Endometrial microvascular endothelial cells (primary cell): Measurements from ENCODE around the gene ATP4B. TPM values are rescaled to one million over a fixed set of nuclear protein-coding genes. Genes with fewer than 3 reads are reported as not detected.

ENCODE experiments used
- in situ Hi-C: cut with HindIII; loops from 2 replicates; pipeline ENCODE4 v1.10.0; 2017; ENCODE audit warnings: low sequenced_read_pairs, low pct_unique_long_range_greater_than_20kb; ENCODE audit errors: inconsistent ontology term
- total RNA-seq: library from RNA; depleted of rRNA; stranded (reverse); fragments of >200 nt; gene quantifications from one replicate; pipeline ENCODE4 v1.2.3, GENCODE V29; 2015; ENCODE audit errors: inconsistent ontology term

Gene ATP4B
- total RNA-seq, 1 donor from 2014 or later = not detected

DNA sequence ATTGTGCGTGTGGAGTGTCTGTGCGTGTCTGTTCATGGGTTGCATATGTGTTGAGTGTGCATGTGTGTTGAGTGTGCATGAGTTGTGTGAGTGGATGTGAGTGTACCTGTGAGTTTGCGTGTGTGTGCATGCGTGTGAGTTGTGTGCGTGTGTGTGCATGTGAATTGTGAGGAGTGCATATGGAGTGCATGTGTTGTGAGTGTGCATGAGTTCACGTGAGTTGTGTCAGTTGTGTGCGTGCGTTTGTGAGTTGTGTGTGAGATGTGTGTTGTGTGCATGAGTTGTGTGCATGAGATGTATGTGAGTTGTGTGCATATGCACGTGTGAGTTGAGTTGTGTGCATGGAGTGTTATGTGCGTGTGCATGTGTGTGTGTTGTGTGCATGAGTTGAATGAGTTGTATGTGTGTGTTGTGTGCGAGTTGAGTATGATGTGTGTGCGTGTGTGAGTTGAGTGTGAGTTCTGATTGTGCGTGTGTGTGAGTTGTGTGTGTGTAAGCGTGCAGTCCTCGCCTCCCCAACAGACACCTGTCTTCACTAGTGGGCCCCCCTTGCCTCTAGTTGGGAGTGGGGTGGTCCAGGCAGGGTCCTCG is 44.1 kb downstream of the ATP4B start:
- in situ Hi-C loops = no loop called here

DNA sequence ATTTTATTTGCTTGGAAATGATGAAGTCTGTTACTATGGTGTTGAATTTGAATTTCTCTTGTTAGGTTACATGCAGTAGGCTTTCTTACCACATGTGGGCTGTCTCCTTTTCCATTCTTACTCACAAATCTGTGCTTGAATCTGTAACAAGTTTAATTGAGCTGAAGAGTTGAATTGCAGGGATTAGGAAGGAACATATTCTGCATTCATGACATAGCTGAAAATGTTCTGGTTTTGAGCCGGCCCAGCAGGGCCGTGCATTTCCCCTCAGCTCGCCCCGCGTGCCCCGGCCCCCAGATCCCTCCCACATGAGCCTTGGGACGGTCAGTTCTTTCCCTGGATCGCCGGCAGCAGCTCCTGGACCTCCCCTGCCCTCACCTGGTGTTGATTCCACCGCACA is 45.4 kb downstream of the ATP4B start:
- in situ Hi-C loops = no loop called here

DNA sequence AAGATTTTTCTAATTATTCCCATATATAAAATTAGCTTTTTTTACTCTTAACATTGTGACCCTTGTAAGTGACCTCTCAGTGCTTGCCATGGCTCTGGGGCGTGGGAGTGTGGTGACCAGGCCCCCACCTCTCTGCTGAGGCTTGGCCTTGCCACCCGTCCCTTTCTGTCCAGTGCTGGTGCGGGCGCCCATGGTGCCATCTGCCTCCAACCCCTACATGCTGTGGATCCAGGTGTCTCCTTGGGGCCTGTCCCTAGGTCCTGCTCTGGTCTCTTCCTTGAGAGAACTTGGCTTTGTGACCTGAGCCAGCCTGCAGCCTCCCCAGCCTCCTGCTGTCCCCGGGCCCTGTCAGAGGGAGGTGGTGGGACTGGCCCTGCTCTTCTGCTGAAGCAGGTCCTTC is 46.0 kb downstream of the ATP4B start:
- in situ Hi-C loops = no loop called here

DNA sequence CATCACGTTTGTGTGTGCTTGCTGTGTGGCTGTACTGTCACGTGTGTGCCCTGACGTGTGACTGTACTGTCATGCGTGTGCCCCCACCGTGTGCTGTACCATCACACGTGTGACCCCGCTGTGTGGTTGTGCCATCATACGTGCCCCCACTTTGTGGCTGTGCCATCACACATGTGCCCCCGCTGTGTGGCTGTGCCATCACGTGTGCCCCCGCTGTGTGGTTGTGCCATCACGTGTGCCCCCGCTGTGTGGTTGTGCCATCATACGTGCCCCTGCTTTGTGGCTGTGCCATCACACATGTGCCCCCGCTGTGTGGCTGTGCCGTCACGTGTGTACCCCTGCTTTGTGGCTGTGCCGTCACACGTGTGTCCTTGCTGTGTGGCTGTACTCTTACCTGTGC is 47.7 kb downstream of the ATP4B start:
- in situ Hi-C loops = no loop called here

DNA sequence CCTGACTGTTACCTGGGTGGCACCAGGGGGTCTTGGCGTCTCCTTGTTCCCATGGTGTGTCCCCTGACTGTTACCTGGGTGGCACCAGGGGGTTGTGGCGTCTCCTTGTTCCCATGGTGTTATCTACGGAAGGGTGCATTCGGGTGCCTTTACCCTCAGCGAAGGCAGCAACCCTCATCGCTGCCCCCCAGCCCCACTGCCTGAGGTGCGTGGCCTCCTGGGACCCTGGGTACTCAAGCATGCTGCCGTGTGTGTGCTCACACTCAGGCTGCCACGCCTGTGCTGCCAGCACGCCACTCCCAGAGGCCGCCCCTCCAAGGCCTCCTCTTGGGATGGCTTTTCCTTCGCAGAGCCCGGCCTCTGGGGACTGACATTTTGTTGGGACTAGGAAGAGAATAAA is 48.4 kb downstream of the ATP4B start:
- in situ Hi-C loops = no loop called here

DNA sequence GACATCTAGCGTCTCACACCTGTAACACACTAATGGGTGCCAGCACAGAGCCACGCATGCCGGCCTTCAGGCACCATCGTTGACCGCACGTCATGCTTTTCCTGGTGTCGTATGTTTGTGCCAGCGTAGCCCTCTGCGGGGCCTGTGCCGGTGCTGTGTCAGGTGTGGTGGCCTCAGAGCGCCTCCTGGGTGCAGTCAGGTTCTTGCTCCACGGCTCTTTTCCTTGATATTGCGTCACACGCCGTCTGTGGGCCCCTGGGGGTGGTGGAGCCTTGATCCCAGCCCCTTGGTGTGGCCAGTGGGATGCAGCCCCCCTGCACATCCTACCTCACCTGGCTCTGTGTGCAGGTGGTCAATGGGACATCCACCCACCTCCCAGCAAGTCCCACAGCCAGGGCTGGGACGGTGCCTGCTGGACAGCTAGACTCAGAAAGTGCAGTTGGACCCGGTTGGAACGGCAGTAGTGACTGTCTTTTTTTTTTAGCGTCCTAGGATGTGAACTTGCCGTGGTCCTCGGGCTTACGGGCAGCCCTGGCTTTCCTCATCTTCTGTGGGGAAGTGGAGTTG is 48.9 kb downstream of the ATP4B start:
- in situ Hi-C loops = no loop called here

DNA sequence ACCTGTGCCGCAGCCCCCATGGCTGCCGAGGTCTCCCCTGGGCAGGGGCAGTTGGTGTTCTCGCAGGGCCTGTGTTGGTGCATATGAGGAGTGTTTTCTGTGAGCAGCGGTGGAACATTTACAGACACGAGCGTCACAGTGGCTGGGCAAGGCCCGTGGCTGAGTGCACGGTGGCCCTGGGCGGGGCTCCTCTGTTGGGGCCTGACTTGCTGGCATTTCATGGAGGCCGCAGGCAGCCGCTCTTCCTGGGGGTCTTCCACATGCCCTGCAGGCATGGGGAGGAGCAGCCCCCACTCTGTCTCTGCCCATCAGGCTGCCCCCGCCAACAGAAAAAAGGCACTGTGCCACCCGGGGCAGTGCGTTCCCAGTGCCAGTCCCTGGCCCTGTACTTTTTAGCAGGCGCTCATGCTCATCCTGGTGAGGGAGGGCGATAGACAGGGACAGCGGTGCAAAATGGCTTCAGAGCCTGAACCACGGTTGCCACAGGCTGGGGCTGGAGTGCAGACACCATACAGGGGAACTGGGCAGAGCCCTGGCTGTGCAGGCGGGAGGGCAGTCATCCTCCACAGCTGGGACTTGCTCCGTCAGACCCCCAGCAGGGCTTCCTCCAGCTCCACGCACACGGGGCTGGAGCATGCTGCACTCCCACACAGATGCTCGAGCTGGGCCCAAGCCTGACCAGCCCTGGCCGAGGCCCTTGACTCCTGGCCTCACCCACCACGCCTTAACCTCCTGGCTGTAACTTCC is 49.9 kb downstream of the ATP4B start:
- in situ Hi-C loops = no loop called here

DNA sequence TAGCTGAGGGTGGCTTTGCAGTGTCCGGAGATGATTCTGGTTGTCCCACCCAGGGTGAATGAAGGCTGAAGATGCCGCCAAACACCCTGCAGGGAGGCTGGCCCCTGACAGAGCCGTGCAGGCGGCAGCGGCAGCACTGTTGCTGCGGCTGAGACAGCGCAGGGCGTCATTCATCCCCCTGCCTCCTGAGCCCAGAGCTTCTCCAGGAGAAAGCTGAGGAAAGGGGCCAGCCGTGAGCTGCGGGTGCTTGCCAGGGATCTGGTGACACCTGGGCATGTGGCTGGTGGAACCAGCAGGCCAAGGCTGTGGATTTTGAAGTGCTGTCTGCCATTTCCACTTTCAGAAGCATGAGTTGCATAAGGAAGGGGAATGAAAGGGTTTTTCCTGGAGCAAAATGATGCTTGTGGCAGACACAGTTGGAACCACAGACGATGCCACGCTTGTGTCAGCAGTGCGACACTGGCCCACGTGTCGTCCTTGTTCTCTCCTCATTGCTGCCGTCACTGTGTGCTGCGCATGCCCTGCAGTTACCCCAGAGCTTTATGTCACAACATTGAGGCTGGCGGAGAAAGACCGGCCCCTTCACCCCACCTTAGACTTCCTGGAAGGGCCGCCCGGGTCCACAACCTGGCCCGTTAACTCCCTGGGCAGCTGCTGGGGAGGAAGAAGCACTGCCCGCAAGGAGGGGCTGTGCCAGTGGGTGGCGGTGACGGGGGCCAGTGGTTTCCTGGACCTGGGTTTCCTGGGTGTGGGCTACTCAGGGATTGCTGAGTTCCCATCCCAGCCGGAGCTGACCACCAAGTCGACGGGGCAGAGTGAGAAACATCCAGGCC is 50.7 kb downstream of the ATP4B start:
- in situ Hi-C loops = no loop called here

DNA sequence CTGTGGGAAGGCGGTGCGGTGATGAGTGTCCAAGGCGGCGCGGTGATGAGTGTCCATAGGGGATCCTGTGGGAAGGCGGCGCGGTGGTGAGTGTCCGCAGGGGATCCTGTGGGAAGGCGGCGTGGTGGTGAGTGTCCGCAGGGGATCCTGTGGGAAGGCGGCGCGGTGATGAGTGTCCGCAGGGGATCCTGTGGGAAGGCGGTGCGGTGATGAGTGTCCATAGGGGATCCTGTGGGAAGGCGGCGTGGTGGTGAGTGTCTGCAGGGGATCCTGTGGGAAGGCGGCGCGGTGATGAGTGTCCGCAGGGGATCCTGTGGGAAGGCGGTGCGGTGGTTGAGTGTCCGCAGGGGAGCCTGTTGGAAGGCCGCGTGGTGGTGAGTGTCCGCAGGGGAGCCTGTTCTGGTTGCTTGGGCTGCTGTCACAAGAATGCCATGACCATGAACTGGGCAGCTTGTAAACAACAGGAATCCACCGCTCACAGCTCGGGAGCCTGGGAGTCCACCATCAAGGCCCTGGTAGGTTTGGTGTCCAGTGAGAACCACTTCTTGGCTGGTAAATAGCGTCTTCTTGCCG is 52.0 kb downstream of the ATP4B start:
- in situ Hi-C loops = no loop called here

DNA sequence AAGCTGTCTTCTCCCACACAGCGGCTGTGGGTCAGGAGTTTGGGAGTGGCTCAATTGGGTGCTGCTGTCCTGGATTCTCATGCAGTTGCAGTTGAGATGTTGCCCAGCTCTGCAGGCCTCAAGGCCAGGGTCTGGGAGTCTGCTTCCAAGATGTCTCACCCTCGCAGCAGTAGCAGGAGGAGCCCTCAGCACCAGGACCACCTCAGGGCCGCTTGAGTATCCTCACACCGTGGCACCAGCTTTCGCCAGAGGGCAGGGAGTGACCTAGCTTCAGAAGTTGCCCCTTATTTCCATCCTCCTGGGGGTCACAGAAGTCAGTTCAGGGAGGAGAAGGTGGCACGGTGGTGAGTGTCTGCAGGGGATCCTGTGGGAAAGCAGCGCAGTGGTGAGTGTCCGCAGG is 52.5 kb downstream of the ATP4B start:
- in situ Hi-C loops = no loop called here

DNA sequence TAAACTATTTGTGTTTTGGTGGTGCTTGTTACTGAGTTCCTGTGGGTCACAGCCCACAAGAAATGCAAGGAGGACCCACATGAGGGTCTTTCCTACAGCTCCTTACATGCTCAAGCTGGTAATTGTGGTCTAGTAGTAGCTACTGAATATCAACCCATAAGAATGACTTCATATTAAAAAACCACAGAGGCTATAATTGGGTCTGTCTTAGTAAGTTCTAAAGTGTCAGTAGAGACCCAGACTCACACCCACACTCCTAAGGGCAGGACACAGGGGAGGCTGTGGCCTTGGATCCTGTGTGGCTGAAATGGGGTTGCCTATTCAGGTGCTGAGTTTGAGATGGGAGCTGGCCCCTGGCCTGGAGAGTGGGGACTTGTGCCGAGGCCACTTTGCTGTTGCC is 53.8 kb downstream of the ATP4B start:
- in situ Hi-C loops = no loop called here

DNA sequence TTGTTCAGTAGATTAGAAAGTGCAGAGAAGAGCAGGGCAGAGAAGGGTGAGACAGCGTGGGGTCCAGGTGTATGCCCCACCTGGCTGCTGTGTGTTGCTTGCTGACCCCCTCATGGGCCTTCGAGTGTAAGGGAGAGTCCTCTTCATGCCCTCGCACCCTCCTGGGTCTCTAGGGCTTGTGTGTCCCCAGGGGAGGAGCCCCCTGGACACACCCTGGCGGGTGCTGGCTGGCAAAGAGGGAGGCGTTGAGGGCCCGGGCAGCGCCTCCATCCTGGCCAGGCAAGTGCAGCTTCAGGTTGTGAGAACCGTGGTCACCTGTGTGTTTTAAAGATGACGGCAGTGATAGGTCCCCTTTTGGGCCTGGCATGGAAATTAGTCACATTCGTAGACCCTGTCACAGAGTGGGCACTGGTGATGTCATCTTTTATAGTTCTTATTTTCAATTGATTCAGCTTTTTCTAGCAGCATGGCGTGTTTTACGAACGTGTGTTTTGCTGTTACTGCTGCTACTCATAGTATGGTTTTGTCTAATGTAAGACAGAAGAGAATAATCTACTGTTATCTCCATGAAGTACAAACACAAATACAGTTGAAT is 54.8 kb downstream of the ATP4B start:
- in situ Hi-C loops = no loop called here

DNA sequence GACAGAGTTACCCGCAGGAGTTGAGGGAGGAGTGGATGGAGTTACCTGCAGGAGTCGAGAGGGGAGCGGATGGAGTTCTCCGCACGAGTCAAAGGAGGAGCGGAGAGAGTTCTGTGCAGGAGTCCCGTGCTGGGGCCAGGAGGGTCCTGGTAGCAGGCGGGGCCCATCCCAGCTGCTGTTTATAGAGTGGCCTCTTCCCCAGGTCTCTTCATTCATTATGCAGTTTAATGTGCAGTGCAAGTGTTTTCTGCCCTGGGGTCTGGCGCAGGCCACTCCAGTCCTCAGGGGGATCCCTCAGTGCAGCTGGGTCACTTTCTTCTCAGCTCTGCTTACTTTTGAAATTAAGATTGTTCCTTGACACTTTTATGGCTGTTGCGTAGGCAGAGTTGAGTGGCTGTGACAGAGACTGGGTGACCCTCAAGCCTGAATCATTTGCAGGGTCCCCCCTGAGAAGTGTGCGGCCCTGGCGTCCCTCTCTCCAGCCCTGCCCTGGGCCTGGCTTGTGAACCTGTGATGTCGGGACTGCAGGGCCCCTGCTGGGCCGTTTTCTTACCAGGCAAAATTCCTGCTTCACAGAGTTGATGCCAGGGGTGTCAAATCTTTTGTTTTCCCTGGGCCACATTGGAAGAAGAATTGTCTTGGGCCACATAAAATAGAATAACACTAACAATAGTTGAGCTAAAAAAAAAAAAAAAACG is 55.6 kb downstream of the ATP4B start:
- in situ Hi-C loops = no loop called here

DNA sequence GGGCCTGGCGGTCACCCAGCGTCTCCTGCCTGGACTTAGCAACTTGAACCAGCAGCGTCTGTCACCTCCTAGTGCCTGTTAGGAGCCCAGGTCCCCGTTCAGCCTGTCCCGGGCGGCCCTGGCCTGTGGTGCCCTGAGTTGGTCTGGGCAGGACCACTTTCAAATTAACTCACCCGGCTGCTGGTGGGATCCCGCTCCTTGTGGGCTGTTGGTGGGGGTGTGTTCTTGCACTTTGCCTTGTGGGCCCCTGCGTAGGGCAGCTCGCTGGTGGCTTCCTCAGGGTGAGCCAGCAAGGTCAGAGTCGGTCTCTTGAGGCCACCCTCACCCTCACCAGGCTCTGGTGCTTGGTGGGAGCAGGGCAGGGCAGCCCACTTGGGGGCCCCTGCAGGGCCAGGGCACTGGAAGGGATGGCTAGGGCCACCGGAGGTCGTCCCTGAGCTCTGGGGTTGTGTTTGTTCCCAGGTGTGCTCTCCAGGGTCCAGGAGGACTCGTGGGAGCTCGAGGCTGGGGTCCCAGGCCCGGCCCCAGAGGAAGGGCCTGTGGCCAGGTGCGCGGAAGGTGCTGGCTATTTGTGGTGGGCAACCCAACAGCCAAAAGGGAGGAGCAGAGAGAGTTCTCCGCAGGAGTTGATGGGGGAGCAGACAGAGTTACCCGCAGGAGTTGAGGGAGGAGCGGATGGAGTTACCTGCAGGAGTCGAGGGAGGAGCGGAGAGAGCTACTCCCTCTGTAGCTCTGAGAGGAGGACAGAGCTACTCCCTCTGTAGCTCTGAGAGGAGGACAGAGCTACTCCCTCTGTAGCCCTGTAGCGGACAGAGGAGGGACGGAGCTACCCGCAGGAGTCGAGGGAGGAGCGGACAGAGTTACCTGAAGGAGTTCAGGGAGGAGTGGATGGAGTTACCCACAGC is 56.6 kb downstream of the ATP4B start:
- in situ Hi-C loops = no loop called here

DNA sequence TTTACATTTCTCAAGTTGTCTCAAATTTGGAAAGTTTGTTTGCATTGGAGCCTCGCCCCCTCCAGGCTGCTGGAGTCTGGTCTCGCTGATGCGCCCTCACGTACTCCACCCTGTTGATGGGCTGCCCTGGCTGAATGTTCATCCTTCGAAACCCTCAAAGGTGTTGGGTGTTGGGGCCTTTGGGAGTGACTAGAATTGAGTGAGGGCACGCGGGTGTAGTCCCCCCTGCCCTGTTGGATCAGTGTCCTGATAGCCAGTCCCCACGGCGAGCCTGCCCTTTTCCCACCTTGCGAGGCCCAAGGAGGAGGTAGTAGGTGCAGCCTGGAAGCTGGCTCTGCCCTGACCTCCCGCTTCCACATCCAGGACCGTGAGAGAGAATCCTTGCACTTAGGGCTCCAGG is 58.6 kb downstream of the ATP4B start:
- in situ Hi-C loops = no loop called here
